ENCODE results near the gene CHST9.

DNA sequence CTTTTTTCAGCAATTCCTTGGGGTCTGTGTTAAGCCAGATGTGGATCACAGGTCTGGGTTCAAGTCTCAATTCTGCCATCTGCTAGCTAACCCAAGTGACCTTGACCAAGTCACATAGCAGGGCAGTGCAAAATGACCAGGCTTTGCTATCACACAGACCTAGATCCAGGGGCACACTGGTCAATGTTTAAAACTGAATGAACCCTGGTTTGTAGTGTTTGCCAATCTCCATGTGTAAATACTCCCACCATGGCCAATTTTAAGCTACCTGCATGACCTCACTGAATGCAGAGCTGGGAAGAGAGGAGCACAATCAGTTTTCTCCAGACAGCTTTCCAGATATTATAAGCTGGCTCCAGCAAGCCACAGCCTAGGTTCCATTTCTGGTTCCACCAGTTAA lies 142.9 kb downstream of the CHST9 start:
- TF ChIP-seq, protein P1, sequence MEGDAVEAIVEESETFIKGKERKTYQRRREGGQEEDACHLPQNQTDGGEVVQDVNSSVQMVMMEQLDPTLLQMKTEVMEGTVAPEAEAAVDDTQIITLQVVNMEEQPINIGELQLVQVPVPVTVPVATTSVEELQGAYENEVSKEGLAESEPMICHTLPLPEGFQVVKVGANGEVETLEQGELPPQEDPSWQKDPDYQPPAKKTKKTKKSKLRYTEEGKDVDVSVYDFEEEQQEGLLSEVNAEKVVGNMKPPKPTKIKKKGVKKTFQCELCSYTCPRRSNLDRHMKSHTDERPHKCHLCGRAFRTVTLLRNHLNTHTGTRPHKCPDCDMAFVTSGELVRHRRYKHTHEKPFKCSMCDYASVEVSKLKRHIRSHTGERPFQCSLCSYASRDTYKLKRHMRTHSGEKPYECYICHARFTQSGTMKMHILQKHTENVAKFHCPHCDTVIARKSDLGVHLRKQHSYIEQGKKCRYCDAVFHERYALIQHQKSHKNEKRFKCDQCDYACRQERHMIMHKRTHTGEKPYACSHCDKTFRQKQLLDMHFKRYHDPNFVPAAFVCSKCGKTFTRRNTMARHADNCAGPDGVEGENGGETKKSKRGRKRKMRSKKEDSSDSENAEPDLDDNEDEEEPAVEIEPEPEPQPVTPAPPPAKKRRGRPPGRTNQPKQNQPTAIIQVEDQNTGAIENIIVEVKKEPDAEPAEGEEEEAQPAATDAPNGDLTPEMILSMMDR (IDR thresholded peaks at IDR 0.05; ENCODE audit: low read length) = no peak
- TF ChIP-seq EZH2 (IDR thresholded peaks at IDR 0.05; ENCODE audit: borderline replicate concordance, low read length) = no peak

All from OCI-LY1 (cell line).